Endodermal cell (in vitro differentiated cells): ENCODE measurements around the gene NDUFS3. TPM values are rescaled to one million over a fixed set of nuclear protein-coding genes. Genes with fewer than 3 reads are reported as not detected.

Experiments
- DNase-seq: peaks from one replicate; pipeline ENCODE4 v3.0.0-alpha.2; 2017
- H3K27ac ChIP-seq: 2 replicates; pipeline ENCODE4 v1.5.1; 2013; ENCODE audit warnings: mild to moderate bottlenecking, low read depth, low read length, moderate library complexity
- H3K27me3 ChIP-seq: 2 replicates; pipeline ENCODE4 v1.6.1; 2013; ENCODE audit warnings: mild to moderate bottlenecking, low read length, moderate library complexity; ENCODE audit not compliant: insufficient read depth, control insufficient read depth, poor library complexity, severe bottlenecking
- H3K36me3 ChIP-seq: 2 replicates; pipeline ENCODE4 v1.7.0; 2013; ENCODE audit warnings: mild to moderate bottlenecking, low read length, moderate library complexity; ENCODE audit not compliant: control insufficient read depth, insufficient read depth
- H3K4me1 ChIP-seq: one replicate; pipeline ENCODE4 v1.7.0; 2013; ENCODE audit warnings: low read length; ENCODE audit not compliant: control insufficient read depth, insufficient read depth
- H3K4me3 ChIP-seq: 2 replicates; pipeline ENCODE4 v1.5.1; 2013; ENCODE audit warnings: mild to moderate bottlenecking, low read length, moderate library complexity
- H3K9ac ChIP-seq: 2 replicates; pipeline ENCODE4 v1.6.1; 2013; ENCODE audit warnings: mild to moderate bottlenecking, low read length, moderate library complexity; ENCODE audit not compliant: poor library complexity, severe bottlenecking; ENCODE audit errors: extremely low read depth
- H3K9me3 ChIP-seq: 2 replicates; pipeline ENCODE4 v1.6.1; 2013; ENCODE audit warnings: mild to moderate bottlenecking, low read length, moderate library complexity; ENCODE audit not compliant: control insufficient read depth
- H3K27ac Mint-ChIP-seq: 2 replicates; pipeline ENCODE4 v1.8.0; 2020; ENCODE audit warnings: mixed read lengths
- H3K27me3 Mint-ChIP-seq: 2 replicates; pipeline ENCODE4 v1.8.0; 2021; ENCODE audit warnings: mild to moderate bottlenecking, mixed read lengths; ENCODE audit not compliant: insufficient read depth
- H3K36me3 Mint-ChIP-seq: 2 replicates; pipeline ENCODE4 v1.8.0; 2020; ENCODE audit warnings: low read depth, mixed read lengths
- H3K4me1 Mint-ChIP-seq: 2 replicates; pipeline ENCODE4 v1.8.0; 2020; ENCODE audit warnings: mixed read lengths
- H3K4me3 Mint-ChIP-seq: 2 replicates; pipeline ENCODE4 v1.8.0; 2020; ENCODE audit warnings: mild to moderate bottlenecking, moderate library complexity, mixed read lengths
- H3K9me3 Mint-ChIP-seq: 2 replicates; pipeline ENCODE4 v1.8.0; 2020; ENCODE audit warnings: mild to moderate bottlenecking, mixed read lengths
- WGBS, 2 experiments: methylation state at CpG; one replicate each; pipeline versions ENCODE4 v1.1.5 to v1.1.7; 2013; ENCODE audit warnings: missing lambda C conversion rate in 2 of 2, mixed read lengths in 1 of 2; ENCODE audit not compliant: insufficient coverage in 1 of 2, insufficient read length in 1 of 2; 5-methylcytosine and 5-hydroxymethylcytosine counted together
- total RNA-seq, 2 donors: library from RNA; stranded (reverse); fragmentation: NEBNext Ultra II Directional in 1 of 2; extraction: Animal tissue kit (Norgen Biotek cat#: 25700) in 1 of 2; gene quantifications; 2 replicates in 1 of 2; 3 replicates in 1 of 2; pipeline ENCODE4 v1.2.1, GENCODE V29; 2021
- TF ChIP-seq, protein P1 (sequence below): fragments of 200-600 bp; sonication (generic); conservative IDR thresholded peaks from 2 replicates; pipeline ENCODE4 v1.5.0; 2021; ENCODE audit warnings: antibody characterized with exemption, mild to moderate bottlenecking

Gene NDUFS3
- total RNA-seq, 2 donors from 2014 or later = 104 to 106 TPM

DNA sequence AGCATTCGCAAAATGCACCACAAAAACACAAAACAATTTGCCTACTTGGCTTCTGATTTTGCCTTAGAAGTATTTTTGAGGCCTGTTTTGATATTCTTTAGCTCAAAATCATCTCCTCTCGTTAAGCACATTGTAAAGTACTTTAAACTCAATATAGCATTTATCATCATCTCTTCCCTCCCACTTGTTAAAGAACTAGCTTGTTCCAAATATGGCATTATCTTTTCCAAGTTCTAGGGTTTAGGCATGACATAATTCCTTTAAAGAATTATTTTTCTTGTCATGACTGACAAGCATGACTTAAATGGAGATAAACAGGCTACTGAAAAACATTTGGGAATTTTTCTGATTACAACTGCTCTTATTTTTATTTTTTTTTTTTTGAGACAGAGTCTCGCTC, 47.2 kb upstream of the NDUFS3 start:
- no peaks in the 10 kb centered on the region for H3K9me3 Mint-ChIP-seq
- H3K9me3 ChIP-seq = no peaks in the 10 kb centered on the region
- H3K4me3 Mint-ChIP-seq = no peak overlapping the region
- WGBS, 2 experiments = 92 to 96% methylated on average over 3 of the region's 3 CpGs
- H3K36me3 Mint-ChIP-seq = peaks cover 22% of the 10 kb centered on the region
- no peaks in the 10 kb centered on the region for H3K27me3 ChIP-seq
- H3K9ac ChIP-seq = no peak overlapping the region
- no peak for DNase-seq
- H3K27ac ChIP-seq = no peak overlapping the region
- H3K4me1 Mint-ChIP-seq = peaks cover 10% of the 10 kb centered on the region
- no peaks in the 10 kb centered on the region for H3K27me3 Mint-ChIP-seq
- no peak overlapping the region for H3K4me3 ChIP-seq
- H3K4me1 ChIP-seq = no peaks in the 10 kb centered on the region
- TF ChIP-seq, protein P1, sequence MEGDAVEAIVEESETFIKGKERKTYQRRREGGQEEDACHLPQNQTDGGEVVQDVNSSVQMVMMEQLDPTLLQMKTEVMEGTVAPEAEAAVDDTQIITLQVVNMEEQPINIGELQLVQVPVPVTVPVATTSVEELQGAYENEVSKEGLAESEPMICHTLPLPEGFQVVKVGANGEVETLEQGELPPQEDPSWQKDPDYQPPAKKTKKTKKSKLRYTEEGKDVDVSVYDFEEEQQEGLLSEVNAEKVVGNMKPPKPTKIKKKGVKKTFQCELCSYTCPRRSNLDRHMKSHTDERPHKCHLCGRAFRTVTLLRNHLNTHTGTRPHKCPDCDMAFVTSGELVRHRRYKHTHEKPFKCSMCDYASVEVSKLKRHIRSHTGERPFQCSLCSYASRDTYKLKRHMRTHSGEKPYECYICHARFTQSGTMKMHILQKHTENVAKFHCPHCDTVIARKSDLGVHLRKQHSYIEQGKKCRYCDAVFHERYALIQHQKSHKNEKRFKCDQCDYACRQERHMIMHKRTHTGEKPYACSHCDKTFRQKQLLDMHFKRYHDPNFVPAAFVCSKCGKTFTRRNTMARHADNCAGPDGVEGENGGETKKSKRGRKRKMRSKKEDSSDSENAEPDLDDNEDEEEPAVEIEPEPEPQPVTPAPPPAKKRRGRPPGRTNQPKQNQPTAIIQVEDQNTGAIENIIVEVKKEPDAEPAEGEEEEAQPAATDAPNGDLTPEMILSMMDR = no peak
- peak overlapping the region; percentile 65 for H3K27ac Mint-ChIP-seq
- peaks cover 53% of the 10 kb centered on the region for H3K36me3 ChIP-seq

DNA sequence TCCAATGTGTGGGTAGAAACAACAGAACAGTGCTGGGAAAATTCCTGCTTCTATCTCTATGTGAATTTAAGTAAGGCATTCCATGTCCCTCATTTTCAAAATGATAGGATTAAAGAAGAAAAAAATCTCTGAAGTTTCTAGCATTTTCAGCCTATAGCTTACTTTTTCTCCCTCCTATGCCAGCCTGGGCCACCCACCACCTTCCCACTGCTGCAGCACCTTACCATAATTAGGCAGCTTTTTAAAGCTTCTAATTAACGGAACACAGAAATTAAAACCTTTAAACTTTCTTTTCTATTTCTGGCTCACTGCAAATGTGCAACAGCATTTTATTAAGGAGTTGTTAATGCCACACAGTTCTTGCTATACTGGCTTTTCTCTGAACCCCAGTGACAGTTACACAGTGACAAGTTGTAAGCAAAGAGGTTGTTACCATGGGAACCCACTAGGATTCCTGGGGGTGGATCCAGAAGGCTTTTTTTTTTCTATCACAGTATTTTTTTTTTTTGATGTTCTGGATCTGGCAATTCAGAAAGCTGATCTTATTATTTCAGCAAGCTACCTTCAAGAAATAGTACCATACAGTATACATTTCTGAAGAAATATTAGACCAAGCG, 46.2 kb upstream of the NDUFS3 start:
- Mint-ChIP-seq H3K4me3 (no peak overlapping the region), H3K9me3 (no peaks in the 10 kb centered on the region), H3K27ac (peak overlapping the region; percentile 55), H3K36me3 (peaks cover 28% of the 10 kb centered on the region), H3K4me1 (peaks cover 3% of the 10 kb centered on the region), H3K27me3 (no peaks in the 10 kb centered on the region)
- WGBS, 2 experiments = 90 to 100% methylated on average over 1 to 2 of the region's 2 CpGs
- H3K27ac ChIP-seq = no peak overlapping the region
- no peaks in the 10 kb centered on the region for H3K9me3 ChIP-seq
- no peak overlapping the region for H3K9ac ChIP-seq
- no peaks in the 10 kb centered on the region for H3K27me3 ChIP-seq
- peaks cover 57% of the 10 kb centered on the region for H3K36me3 ChIP-seq
- TF ChIP-seq, protein P1 = no peak
- no peak overlapping the region for H3K4me3 ChIP-seq
- no peaks in the 10 kb centered on the region for H3K4me1 ChIP-seq
- no peak for DNase-seq

DNA sequence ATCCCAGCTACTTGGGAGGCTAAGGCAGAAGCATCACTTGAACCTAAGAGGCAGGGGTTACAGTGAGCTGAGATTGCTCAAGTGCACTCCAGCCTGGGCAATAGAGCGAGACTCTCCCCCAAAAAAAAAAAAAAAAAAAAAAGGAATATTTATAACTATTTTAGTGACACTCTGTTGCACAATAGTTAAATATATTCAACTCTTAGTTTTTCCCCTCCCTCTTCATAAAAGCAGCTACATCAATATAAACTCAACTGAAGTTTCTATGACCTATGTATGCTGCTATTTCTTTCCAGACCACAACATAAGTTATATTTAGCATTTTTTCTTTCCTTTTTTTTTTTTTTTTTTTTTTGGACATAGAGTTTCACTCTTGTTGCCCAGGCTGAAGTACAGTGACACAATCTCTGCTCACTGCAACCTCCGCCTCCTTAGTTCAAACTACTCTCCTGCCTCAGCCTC, 45.2 kb upstream of the NDUFS3 start:
- no peak for DNase-seq
- peaks cover 27% of the 10 kb centered on the region for H3K36me3 Mint-ChIP-seq
- peaks cover 4% of the 10 kb centered on the region for H3K4me1 Mint-ChIP-seq
- Histone ChIP-seq H3K27ac (no peak overlapping the region), H3K4me1 (no peaks in the 10 kb centered on the region), H3K9me3 (no peaks in the 10 kb centered on the region), H3K36me3 (peaks cover 58% of the 10 kb centered on the region), H3K9ac (no peak overlapping the region), H3K27me3 (no peaks in the 10 kb centered on the region), H3K4me3 (no peak overlapping the region)
- H3K9me3 Mint-ChIP-seq = no peaks in the 10 kb centered on the region
- WGBS, 2 experiments = 93% methylated on average over 1 of the region's 2 CpGs; no CpG with 5 or more reads in 1 of the 2 experiments
- no peaks in the 10 kb centered on the region for H3K27me3 Mint-ChIP-seq
- no peak overlapping the region for H3K4me3 Mint-ChIP-seq
- TF ChIP-seq, protein P1 = no peak
- no peak overlapping the region for H3K27ac Mint-ChIP-seq
